Activated effector memory CD4-positive, alpha-beta T cell treated with anti-CD3 and anti-CD28 coated beads, Interleukin-2, amount 50 U/mL, for 16 hours (primary cell): ENCODE data around the gene FAIM.
"Not testable (repeated sequence)": the region's sequence is repeated elsewhere in the genome, so short reads cannot be mapped to it uniquely, and the experiment has no call there.

Experiments
- DNase-seq: peaks from one replicate; pipeline ENCODE4 v3.0.0-alpha.2; 2020

The FAIM gene

GRCh38 chr3:138608322-138609135, at the start of gene FAIM:
Gene FAIM, plus strand, starts transcription at chr3:138608771. Its CDS starts 10,956 bp downstream, at chr3:138619727.
- no peak for DNase-seq

GRCh38 chr3:138559134-138559533, 49.4 kb upstream of the FAIM start:
- no peak for DNase-seq

- DNase-seq: no peak
Observed at GRCh38 chr3:138560501-138560900, 48.1 kb upstream of the FAIM start.

- not testable (repeated sequence) for DNase-seq
Observed at GRCh38 chr3:138562902-138563301, 45.7 kb upstream of the FAIM start.

- not testable (repeated sequence) for DNase-seq
Observed at GRCh38 chr3:138566293-138566692, 42.3 kb upstream of the FAIM start.

GRCh38 chr3:138567403-138567802, 41.2 kb upstream of the FAIM start:
- DNase-seq: no peak

- DNase-seq: no peak
Observed at GRCh38 chr3:138569090-138569489, 39.5 kb upstream of the FAIM start.

- DNase-seq: not testable (repeated sequence)
Observed at GRCh38 chr3:138569624-138570023, 38.9 kb upstream of the FAIM start.

- DNase-seq: no peak
Observed at GRCh38 chr3:138573138-138573537, 35.4 kb upstream of the FAIM start.

GRCh38 chr3:138578141-138578540, 30.4 kb upstream of the FAIM start:
- no peak for DNase-seq

GRCh38 chr3:138578961-138579574, 29.5 kb upstream of the FAIM start:
- DNase-seq: no peak

GRCh38 chr3:138587374-138587773, 21.2 kb upstream of the FAIM start:
- DNase-seq: no peak

GRCh38 chr3:138588445-138588844, 20.1 kb upstream of the FAIM start:
- DNase-seq: no peak

GRCh38 chr3:138591392-138591791, 17.2 kb upstream of the FAIM start:
- DNase-seq: no peak

- DNase-seq: no peak
Observed at GRCh38 chr3:138593488-138594149, 15.0 kb upstream of the FAIM start.

GRCh38 chr3:138594150-138594934, 14.2 kb upstream of the FAIM start, which contains the start of gene CEP70:
Gene CEP70, minus strand, starts transcription at chr3:138594260. Its CDS starts 21,333 bp downstream, at chr3:138572927.
- peak; percentile 96 for DNase-seq

- DNase-seq: no peak
Observed at GRCh38 chr3:138594935-138595610, 13.5 kb upstream of the FAIM start.

GRCh38 chr3:138597186-138597976, 11.2 kb upstream of the FAIM start:
- not testable (repeated sequence) for DNase-seq

GRCh38 chr3:138598534-138598933, 10.0 kb upstream of the FAIM start:
- DNase-seq: no peak

GRCh38 chr3:138600100-138600745, 8.3 kb upstream of the FAIM start:
- no peak for DNase-seq

GRCh38 chr3:138601661-138602060, 6.9 kb upstream of the FAIM start:
- DNase-seq: not testable (repeated sequence)
